LNCAP (cell line): ENCODE data around the gene MAPRE3.

ENCODE experiments used
- TF ChIP-seq, protein P1 (sequence below): fragments of 450-650 bp; IDR thresholded peaks from 2 replicates; pipeline ENCODE4 v1.5.1; 2017; ENCODE audit warnings: mild to moderate bottlenecking

Gene MAPRE3

DNA sequence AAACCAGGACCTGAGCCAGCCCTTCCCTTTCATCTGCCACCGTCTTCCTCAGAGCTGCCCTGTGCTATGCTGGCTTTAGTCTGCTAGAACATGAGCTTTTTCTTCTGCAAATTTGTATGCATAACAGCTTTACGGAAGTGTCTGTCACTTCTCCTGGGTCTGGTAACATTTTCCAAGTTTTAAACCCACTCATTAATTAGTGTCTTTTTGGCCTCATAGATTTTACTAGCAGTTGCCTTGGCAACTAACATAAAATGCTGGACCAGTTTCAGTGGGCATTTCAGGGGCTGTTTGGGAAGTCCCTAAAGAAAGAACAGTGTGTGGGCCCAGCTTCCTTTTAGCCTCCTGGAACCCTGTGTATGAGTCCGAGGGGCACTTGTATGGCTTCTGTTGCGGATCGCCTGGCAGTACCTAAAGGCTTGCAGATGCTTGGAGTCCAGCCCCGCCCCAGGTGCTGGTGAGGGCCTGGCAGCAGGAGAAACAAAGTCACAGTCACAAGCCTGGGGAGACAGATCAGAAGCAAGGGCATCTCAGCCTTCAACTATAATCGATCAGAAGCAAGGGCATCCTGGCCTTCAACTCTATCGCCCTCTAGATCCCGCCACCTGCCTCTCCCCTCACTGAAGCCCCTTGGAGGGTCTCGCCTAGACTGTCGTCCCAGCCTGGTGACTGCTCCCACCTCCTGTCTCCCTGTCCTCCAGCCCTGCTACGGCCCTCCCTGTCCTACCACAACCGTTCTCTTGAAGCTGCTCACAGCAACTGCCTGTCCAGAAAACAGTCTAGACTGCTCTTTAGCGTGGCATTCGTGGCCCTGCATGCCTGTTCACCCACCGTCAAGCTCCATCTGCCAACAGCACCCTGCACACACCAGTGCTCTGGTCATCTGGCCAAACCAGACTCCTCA, 36.8 kb upstream of the MAPRE3 start:
- TF ChIP-seq, protein P1, sequence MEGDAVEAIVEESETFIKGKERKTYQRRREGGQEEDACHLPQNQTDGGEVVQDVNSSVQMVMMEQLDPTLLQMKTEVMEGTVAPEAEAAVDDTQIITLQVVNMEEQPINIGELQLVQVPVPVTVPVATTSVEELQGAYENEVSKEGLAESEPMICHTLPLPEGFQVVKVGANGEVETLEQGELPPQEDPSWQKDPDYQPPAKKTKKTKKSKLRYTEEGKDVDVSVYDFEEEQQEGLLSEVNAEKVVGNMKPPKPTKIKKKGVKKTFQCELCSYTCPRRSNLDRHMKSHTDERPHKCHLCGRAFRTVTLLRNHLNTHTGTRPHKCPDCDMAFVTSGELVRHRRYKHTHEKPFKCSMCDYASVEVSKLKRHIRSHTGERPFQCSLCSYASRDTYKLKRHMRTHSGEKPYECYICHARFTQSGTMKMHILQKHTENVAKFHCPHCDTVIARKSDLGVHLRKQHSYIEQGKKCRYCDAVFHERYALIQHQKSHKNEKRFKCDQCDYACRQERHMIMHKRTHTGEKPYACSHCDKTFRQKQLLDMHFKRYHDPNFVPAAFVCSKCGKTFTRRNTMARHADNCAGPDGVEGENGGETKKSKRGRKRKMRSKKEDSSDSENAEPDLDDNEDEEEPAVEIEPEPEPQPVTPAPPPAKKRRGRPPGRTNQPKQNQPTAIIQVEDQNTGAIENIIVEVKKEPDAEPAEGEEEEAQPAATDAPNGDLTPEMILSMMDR, result no peak

DNA sequence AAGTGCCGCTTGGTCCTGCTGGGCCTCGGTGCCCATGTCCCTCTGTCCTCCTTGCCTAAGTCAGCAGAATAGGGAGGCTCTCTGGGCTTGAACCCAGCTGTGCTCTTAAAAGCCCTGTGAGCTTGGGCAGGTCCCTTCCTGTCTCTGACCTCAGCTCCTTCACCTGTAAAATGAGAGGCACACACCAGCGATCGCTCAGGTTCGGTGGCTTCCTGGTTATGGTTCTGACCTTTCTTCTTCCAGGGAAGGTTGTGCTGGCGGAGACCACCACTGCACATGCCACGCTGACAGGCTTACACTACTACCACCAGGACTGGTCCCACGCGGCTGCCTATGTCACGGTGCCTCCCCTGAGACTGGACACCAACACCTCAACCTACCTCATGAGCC, 36.1 kb upstream of the MAPRE3 start:
- TF ChIP-seq, protein P1, result no peak

DNA sequence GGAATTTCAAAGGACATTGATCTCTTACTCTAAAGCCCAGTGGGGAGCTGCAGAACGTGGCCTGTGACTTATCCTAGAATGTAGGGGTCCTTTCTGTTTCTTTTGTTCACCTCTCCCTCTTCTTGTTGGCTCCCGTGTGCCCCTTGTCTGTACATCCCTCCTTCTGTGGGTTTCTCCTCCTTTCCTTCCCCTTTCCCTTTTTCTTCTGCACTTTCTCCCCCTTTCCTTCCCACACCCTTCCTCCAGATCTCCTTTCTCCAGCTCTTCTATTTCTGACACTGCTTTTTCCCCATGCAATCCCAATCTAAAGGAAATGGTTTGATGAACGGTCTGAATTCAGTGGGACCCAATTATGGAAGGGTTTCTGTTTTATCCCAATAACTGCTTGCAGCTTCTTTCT, 35.5 kb upstream of the MAPRE3 start:
- TF ChIP-seq, protein P1, result no peak

DNA sequence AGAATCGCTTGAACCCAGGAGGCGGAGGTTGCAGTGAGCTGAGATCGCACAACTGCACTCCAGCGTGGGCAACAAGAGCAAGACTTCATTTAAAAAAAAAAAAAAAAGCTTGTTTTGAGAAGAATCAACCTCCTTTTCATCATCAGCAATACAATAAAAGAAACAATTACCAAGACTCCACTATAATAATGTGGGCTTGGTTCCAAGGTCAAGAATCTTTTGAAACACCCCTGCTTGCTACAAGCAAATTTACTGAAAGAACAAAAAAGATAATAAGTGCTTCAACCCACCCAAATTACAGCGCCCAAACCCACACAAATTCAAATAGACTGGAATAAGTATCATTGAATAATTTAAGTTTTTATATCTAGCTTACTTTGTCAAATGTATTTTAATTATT, 33.6 kb upstream of the MAPRE3 start:
- TF ChIP-seq, protein P1, result no peak

DNA sequence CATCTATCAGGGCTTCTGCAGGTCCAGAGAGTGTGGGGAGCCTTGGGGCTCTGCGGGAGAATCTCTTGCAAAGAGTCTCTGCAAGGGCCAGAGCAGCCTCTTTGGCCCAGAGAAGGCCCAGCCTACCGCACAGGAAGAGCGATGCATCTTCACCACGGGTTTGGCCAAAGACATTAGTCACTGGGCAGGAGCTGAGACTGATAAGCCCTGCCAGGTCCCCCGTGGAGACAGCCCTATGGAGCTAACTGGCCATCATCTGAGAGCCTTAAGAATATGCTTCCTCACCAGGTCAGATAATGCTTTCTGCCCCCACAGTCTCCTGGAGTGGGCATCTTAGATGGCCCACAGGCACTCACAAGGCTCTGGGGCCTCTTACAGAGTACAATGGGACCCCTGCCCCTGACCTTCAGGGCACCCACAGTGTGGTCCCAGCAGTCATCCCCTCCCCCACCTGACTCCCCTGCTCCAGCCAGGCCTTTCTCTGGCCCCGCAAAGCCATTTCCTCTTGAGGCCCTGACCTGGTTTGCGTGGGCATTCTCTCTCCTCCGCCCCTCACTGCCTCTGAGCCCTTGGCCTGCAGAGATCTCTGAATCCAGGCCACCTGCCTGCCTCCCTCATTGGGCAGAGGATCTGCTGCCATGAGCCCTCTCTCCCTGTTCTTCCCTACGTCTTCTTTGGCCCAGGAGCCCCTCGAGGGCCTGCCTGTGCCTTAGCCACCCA, 31.9 kb upstream of the MAPRE3 start:
- TF ChIP-seq, protein P1, result no peak

DNA sequence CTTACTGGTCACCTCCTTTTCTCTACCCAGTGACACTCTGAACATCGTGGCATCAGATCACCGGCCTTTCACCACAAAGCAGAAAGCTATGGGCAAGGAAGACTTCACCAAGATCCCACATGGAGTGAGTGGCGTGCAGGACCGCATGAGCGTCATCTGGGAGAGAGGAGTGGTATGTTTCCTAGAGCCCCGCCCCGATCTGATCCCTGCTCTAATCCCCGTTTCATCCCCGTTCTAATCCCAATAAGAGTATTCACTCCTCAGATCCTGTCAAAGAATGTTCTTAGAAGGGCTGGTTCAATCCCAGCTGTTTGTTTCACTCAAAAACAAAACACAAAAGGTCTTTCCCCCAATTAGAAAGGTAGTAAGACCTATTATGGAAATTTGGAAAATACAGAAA, 30.4 kb upstream of the MAPRE3 start:
- TF ChIP-seq, protein P1, result no peak

DNA sequence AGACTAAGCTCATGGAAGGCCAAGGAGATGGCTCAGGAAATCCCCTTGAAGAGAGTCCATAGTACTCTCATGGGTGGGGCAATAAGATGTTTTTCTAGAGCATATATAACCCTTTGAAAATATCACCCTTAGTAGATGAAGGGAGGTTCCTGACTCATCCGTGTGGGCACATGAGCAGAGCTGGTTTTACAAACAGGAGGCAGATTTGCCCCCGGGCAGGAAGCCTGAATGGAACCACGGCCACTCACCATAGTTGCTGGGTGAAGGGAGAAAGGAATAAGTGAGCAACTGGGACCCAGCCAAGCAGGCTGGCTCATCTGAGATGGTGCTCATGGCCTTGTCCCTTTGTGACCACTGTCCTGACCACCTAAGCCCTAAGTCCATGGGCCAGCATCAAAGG, 29.0 kb upstream of the MAPRE3 start:
- TF ChIP-seq, protein P1, result no peak
